SIG-M5 (cell line): Measurements from ENCODE around the gene CSNK1A1L.

Experiments used
- DNase-seq: peaks from one replicate; lab custom pipeline; 2025; lab: John Stamatoyannopoulos, UW

The CSNK1A1L gene

GRCh38 chr13:37105251-37105714, at the start of gene CSNK1A1L:
CSNK1A1L (minus strand) TSS chr13:37105664; CDS start chr13:37105256, 408 bp downstream.
- no peak for DNase-seq

- DNase-seq, result no peak
Measured at GRCh38 chr13:37149380-37149779, 43.9 kb upstream of the CSNK1A1L start.

GRCh38 chr13:37148501-37148900, 43.0 kb upstream of the CSNK1A1L start:
- no peak for DNase-seq

GRCh38 chr13:37144661-37145060, 39.2 kb upstream of the CSNK1A1L start:
- DNase-seq, result no peak

- DNase-seq, result no peak
Measured at GRCh38 chr13:37143911-37144310, 38.4 kb upstream of the CSNK1A1L start.

- DNase-seq, result no peak
Measured at GRCh38 chr13:37142877-37143276, 37.4 kb upstream of the CSNK1A1L start.

GRCh38 chr13:37141011-37141410, 35.5 kb upstream of the CSNK1A1L start:
- no peak for DNase-seq

GRCh38 chr13:37139356-37139755, 33.9 kb upstream of the CSNK1A1L start:
- DNase-seq, result no peak

- DNase-seq, result no peak
Measured at GRCh38 chr13:37138926-37139325, 33.5 kb upstream of the CSNK1A1L start.

GRCh38 chr13:37138169-37138568, 32.7 kb upstream of the CSNK1A1L start:
- no peak for DNase-seq

GRCh38 chr13:37136633-37137032, 31.2 kb upstream of the CSNK1A1L start:
- DNase-seq, result no peak

- DNase-seq, result no peak
Measured at GRCh38 chr13:37136187-37136586, 30.7 kb upstream of the CSNK1A1L start.

GRCh38 chr13:37134411-37135041, 29.1 kb upstream of the CSNK1A1L start:
- no peak for DNase-seq

GRCh38 chr13:37132211-37132610, 26.7 kb upstream of the CSNK1A1L start:
- no peak for DNase-seq

- no peak for DNase-seq
Measured at GRCh38 chr13:37131092-37131491, 25.6 kb upstream of the CSNK1A1L start.

- DNase-seq, result no peak
Measured at GRCh38 chr13:37129866-37130265, 24.4 kb upstream of the CSNK1A1L start.

GRCh38 chr13:37127691-37128241, 22.3 kb upstream of the CSNK1A1L start:
- no peak for DNase-seq

GRCh38 chr13:37123337-37123736, 17.9 kb upstream of the CSNK1A1L start:
- no peak for DNase-seq

- no peak for DNase-seq
Measured at GRCh38 chr13:37118016-37118415, 12.6 kb upstream of the CSNK1A1L start.

GRCh38 chr13:37114250-37114649, 8.8 kb upstream of the CSNK1A1L start:
- DNase-seq, result no peak

GRCh38 chr13:37113534-37113933, 8.1 kb upstream of the CSNK1A1L start:
- no peak for DNase-seq

- DNase-seq, result no peak
Measured at GRCh38 chr13:37109051-37109678, 3.7 kb upstream of the CSNK1A1L start.

GRCh38 chr13:37107868-37108267, 2.4 kb upstream of the CSNK1A1L start:
- no peak for DNase-seq

- no peak for DNase-seq
Measured at GRCh38 chr13:37107456-37107855, 2.0 kb upstream of the CSNK1A1L start.
